Cardiac atrium fibroblast (primary cell): Measurements from ENCODE around the gene PNMA5. TPM values are rescaled to one million over a fixed set of nuclear protein-coding genes. Genes with fewer than 3 reads are reported as not detected.

Experiments used
- total RNA-seq: library from RNA; depleted of rRNA; stranded (reverse); fragments of >200 nt; gene quantifications from 2 replicates; pipeline ENCODE4 v1.2.3, GENCODE V29; 2015

Gene PNMA5
- total RNA-seq = not detected in 2 replicates

GRCh38 chrX:152993933-152994332, at the start of gene PNMA5:
Gene PNMA5 (minus strand): TSS chrX:152994116. CDS start chrX:152991598, 2,518 bp downstream.

Other genes starting within 250 kb of the PNMA5 start
- gene MAGEA2, start 240.3 kb downstream of the PNMA5 start, total RNA-seq = not detected in 2 replicates
- gene CSAG3, start 234.9 kb downstream of the PNMA5 start, total RNA-seq = not detected in 2 replicates
- not detected in 2 replicates for gene MAGEA6, start 224.4 kb downstream of the PNMA5 start, total RNA-seq
- 31.8 and 38.8 TPM in 2 replicates for gene CETN2, start 163.4 kb downstream of the PNMA5 start, total RNA-seq
- 19.7 and 25.8 TPM in 2 replicates for gene NSDHL, start 163.1 kb downstream of the PNMA5 start, total RNA-seq
- gene ZNF185, start 96.0 kb downstream of the PNMA5 start, total RNA-seq = 1.6 and 2.9 TPM in 2 replicates
- 0.32 TPM in 1 of 2 replicates, not detected in the other for gene PNMA3, start 62.4 kb upstream of the PNMA5 start, total RNA-seq
- 0.16 and 0.54 TPM in 2 replicates for gene PNMA6A, start 78.3 kb upstream of the PNMA5 start, total RNA-seq
- not detected in 2 replicates for gene MAGEA1, start 185.2 kb upstream of the PNMA5 start, total RNA-seq